ENCODE measurements around the gene CD200R1. TPM values are rescaled to one million over a fixed set of nuclear protein-coding genes. Genes with fewer than 3 reads are reported as not detected.

CD200R1 gene
- polyA plus RNA-seq, 2 donors = 1.5 to 2.2 TPM

- Histone ChIP-seq H3K9me3 (ENCODE audit: control insufficient read depth in 2 of 2, insufficient read depth in 1 of 2, low read depth in 1 of 2, low read length in 1 of 2) (no peaks in the 10 kb centered on the region), H3K27me3 (ENCODE audit: control insufficient read depth in 1 of 2, insufficient read depth in 2 of 2, low read length in 2 of 2) (no peaks in the 10 kb centered on the region), H3K4me1 (ENCODE audit: control insufficient read depth in 2 of 2, insufficient read depth in 2 of 2, low read length in 1 of 2) (no peaks in the 10 kb centered on the region), H3K36me3 (ENCODE audit: control insufficient read depth in 2 of 2, insufficient read depth in 2 of 2, low read length in 1 of 2) (peaks cover 0 to 4% of the 10 kb centered on the region in 2 donors), H3K4me3 (ENCODE audit: low read depth in 1 of 2, low read length in 2 of 2) (no peak overlapping the region), H3K27ac (ENCODE audit: low read depth in 2 of 2, low read length in 1 of 2) (no peak overlapping the region)
Observed at GRCh38 chr3:113002037-113002436, 27.1 kb upstream of the CD200R1 start.

- Histone ChIP-seq H3K4me3 (ENCODE audit: low read depth in 1 of 2, low read length in 2 of 2) (no peak overlapping the region), H3K36me3 (ENCODE audit: control insufficient read depth in 2 of 2, insufficient read depth in 2 of 2, low read length in 1 of 2) (peaks cover 0 to 4% of the 10 kb centered on the region in 2 donors), H3K27me3 (ENCODE audit: control insufficient read depth in 1 of 2, insufficient read depth in 2 of 2, low read length in 2 of 2) (no peaks in the 10 kb centered on the region), H3K27ac (ENCODE audit: low read depth in 2 of 2, low read length in 1 of 2) (no peak overlapping the region), H3K9me3 (ENCODE audit: control insufficient read depth in 2 of 2, insufficient read depth in 1 of 2, low read depth in 1 of 2, low read length in 1 of 2) (no peaks in the 10 kb centered on the region), H3K4me1 (ENCODE audit: control insufficient read depth in 2 of 2, insufficient read depth in 2 of 2, low read length in 1 of 2) (no peaks in the 10 kb centered on the region)
- 81 to 84% methylated on average over 4 of the region's 4 CpGs for WGBS, 2 donors
Observed at GRCh38 chr3:113000691-113001090, 25.8 kb upstream of the CD200R1 start.

- no peak overlapping the region for H3K4me3 ChIP-seq (ENCODE audit: low read depth in 1 of 2, low read length in 2 of 2)
Observed at GRCh38 chr3:112995800-112996199, 20.9 kb upstream of the CD200R1 start.

GRCh38 chr3:112990672-112991602 lies 16.0 kb upstream of the CD200R1 start, which contains the start of gene GTPBP8:
Gene GTPBP8, plus strand, starts transcription at chr3:112990984. Its CDS starts 16 bp downstream, at chr3:112991000.
- WGBS, 2 donors = 1% methylated on average over 70 of the region's 70 CpGs
- no peaks in the 10 kb centered on the region for H3K27me3 ChIP-seq (ENCODE audit: control insufficient read depth in 1 of 2, insufficient read depth in 2 of 2, low read length in 2 of 2)
- H3K4me1 ChIP-seq (ENCODE audit: control insufficient read depth in 2 of 2, insufficient read depth in 2 of 2, low read length in 1 of 2) = no peaks in the 10 kb centered on the region
- H3K9me3 ChIP-seq (ENCODE audit: control insufficient read depth in 2 of 2, insufficient read depth in 1 of 2, low read depth in 1 of 2, low read length in 1 of 2) = no peaks in the 10 kb centered on the region
- peak within 1 kb of the TSS; percentile 86 to 96 for H3K4me3 ChIP-seq (ENCODE audit: low read depth in 1 of 2, low read length in 2 of 2)
- no peaks in the 10 kb centered on the region for H3K36me3 ChIP-seq (ENCODE audit: control insufficient read depth in 2 of 2, insufficient read depth in 2 of 2, low read length in 1 of 2)
- H3K27ac ChIP-seq (ENCODE audit: low read depth in 2 of 2, low read length in 1 of 2) = peak within 1 kb of the TSS; percentile 98 to 100

More at GRCh38 chr3:112995800-112996199, 20.9 kb upstream of the CD200R1 start:
- Histone ChIP-seq H3K27ac (ENCODE audit: low read depth in 2 of 2, low read length in 1 of 2) (no peak overlapping the region), H3K36me3 (ENCODE audit: control insufficient read depth in 2 of 2, insufficient read depth in 2 of 2, low read length in 1 of 2) (peaks cover 0 to 4% of the 10 kb centered on the region in 2 donors), H3K4me1 (ENCODE audit: control insufficient read depth in 2 of 2, insufficient read depth in 2 of 2, low read length in 1 of 2) (no peaks in the 10 kb centered on the region), H3K27me3 (ENCODE audit: control insufficient read depth in 1 of 2, insufficient read depth in 2 of 2, low read length in 2 of 2) (no peaks in the 10 kb centered on the region), H3K9me3 (ENCODE audit: control insufficient read depth in 2 of 2, insufficient read depth in 1 of 2, low read depth in 1 of 2, low read length in 1 of 2) (no peaks in the 10 kb centered on the region)
- 91 to 96% methylated on average over 4 of the region's 4 CpGs for WGBS, 2 donors

- Histone ChIP-seq H3K27me3 (ENCODE audit: control insufficient read depth in 1 of 2, insufficient read depth in 2 of 2, low read length in 2 of 2) (no peaks in the 10 kb centered on the region), H3K36me3 (ENCODE audit: control insufficient read depth in 2 of 2, insufficient read depth in 2 of 2, low read length in 1 of 2) (no peaks in the 10 kb centered on the region), H3K4me3 (ENCODE audit: low read depth in 1 of 2, low read length in 2 of 2) (no peak overlapping the region), H3K27ac (ENCODE audit: low read depth in 2 of 2, low read length in 1 of 2) (no peak overlapping the region), H3K4me1 (ENCODE audit: control insufficient read depth in 2 of 2, insufficient read depth in 2 of 2, low read length in 1 of 2) (no peaks in the 10 kb centered on the region), H3K9me3 (ENCODE audit: control insufficient read depth in 2 of 2, insufficient read depth in 1 of 2, low read depth in 1 of 2, low read length in 1 of 2) (no peaks in the 10 kb centered on the region)
- 90 to 91% methylated on average over 9 of the region's 9 CpGs for WGBS, 2 donors
Observed at GRCh38 chr3:112987710-112988334, 12.9 kb upstream of the CD200R1 start.

- H3K9me3 ChIP-seq (ENCODE audit: control insufficient read depth in 2 of 2, insufficient read depth in 1 of 2, low read depth in 1 of 2, low read length in 1 of 2) = no peaks in the 10 kb centered on the region
- no peaks in the 10 kb centered on the region for H3K4me1 ChIP-seq (ENCODE audit: control insufficient read depth in 2 of 2, insufficient read depth in 2 of 2, low read length in 1 of 2)
- H3K27ac ChIP-seq (ENCODE audit: low read depth in 2 of 2, low read length in 1 of 2) = no peak overlapping the region
- H3K27me3 ChIP-seq (ENCODE audit: control insufficient read depth in 1 of 2, insufficient read depth in 2 of 2, low read length in 2 of 2) = no peaks in the 10 kb centered on the region
- H3K4me3 ChIP-seq (ENCODE audit: low read depth in 1 of 2, low read length in 2 of 2) = no peak overlapping the region
- no peaks in the 10 kb centered on the region for H3K36me3 ChIP-seq (ENCODE audit: control insufficient read depth in 2 of 2, insufficient read depth in 2 of 2, low read length in 1 of 2)
- 82 to 83% methylated on average over 2 of the region's 2 CpGs for WGBS, 2 donors
Observed at GRCh38 chr3:112984485-112984884, 9.6 kb upstream of the CD200R1 start.

- 39 to 41% methylated on average over 1 of the region's 1 CpG for WGBS, 2 donors
- Histone ChIP-seq H3K36me3 (ENCODE audit: control insufficient read depth in 2 of 2, insufficient read depth in 2 of 2, low read length in 1 of 2) (no peaks in the 10 kb centered on the region), H3K27ac (ENCODE audit: low read depth in 2 of 2, low read length in 1 of 2) (no peak overlapping the region), H3K27me3 (ENCODE audit: control insufficient read depth in 1 of 2, insufficient read depth in 2 of 2, low read length in 2 of 2) (no peaks in the 10 kb centered on the region), H3K4me3 (ENCODE audit: low read depth in 1 of 2, low read length in 2 of 2) (no peak overlapping the region), H3K4me1 (ENCODE audit: control insufficient read depth in 2 of 2, insufficient read depth in 2 of 2, low read length in 1 of 2) (no peaks in the 10 kb centered on the region), H3K9me3 (ENCODE audit: control insufficient read depth in 2 of 2, insufficient read depth in 1 of 2, low read depth in 1 of 2, low read length in 1 of 2) (no peaks in the 10 kb centered on the region)
Observed at GRCh38 chr3:112982710-112983109, 7.8 kb upstream of the CD200R1 start.

GRCh38 chr3:112980080-112980479 lies 5.2 kb upstream of the CD200R1 start:
- 10 to 20% methylated on average over 1 of the region's 1 CpG for WGBS, 2 donors
- Histone ChIP-seq H3K27ac (ENCODE audit: low read depth in 2 of 2, low read length in 1 of 2) (no peak overlapping the region), H3K36me3 (ENCODE audit: control insufficient read depth in 2 of 2, insufficient read depth in 2 of 2, low read length in 1 of 2) (no peaks in the 10 kb centered on the region), H3K4me1 (ENCODE audit: control insufficient read depth in 2 of 2, insufficient read depth in 2 of 2, low read length in 1 of 2) (no peaks in the 10 kb centered on the region), H3K9me3 (ENCODE audit: control insufficient read depth in 2 of 2, insufficient read depth in 1 of 2, low read depth in 1 of 2, low read length in 1 of 2) (no peaks in the 10 kb centered on the region), H3K27me3 (ENCODE audit: control insufficient read depth in 1 of 2, insufficient read depth in 2 of 2, low read length in 2 of 2) (no peaks in the 10 kb centered on the region), H3K4me3 (ENCODE audit: low read depth in 1 of 2, low read length in 2 of 2) (no peak overlapping the region)

GRCh38 chr3:112979244-112979832 lies 4.4 kb upstream of the CD200R1 start:
- Histone ChIP-seq H3K27ac (ENCODE audit: low read depth in 2 of 2, low read length in 1 of 2) (no peak overlapping the region), H3K36me3 (ENCODE audit: control insufficient read depth in 2 of 2, insufficient read depth in 2 of 2, low read length in 1 of 2) (no peaks in the 10 kb centered on the region), H3K9me3 (ENCODE audit: control insufficient read depth in 2 of 2, insufficient read depth in 1 of 2, low read depth in 1 of 2, low read length in 1 of 2) (no peaks in the 10 kb centered on the region), H3K4me3 (ENCODE audit: low read depth in 1 of 2, low read length in 2 of 2) (no peak overlapping the region), H3K27me3 (ENCODE audit: control insufficient read depth in 1 of 2, insufficient read depth in 2 of 2, low read length in 2 of 2) (no peaks in the 10 kb centered on the region), H3K4me1 (ENCODE audit: control insufficient read depth in 2 of 2, insufficient read depth in 2 of 2, low read length in 1 of 2) (no peaks in the 10 kb centered on the region)
- 68 to 76% methylated on average over 1 of the region's 1 CpG for WGBS, 2 donors
